Mesendoderm (in vitro differentiated cells): ENCODE data around the gene TNFSF11.

Experiments used
- DNase-seq: peaks from one replicate; pipeline ENCODE4 v3.0.0; 2013
- H2AK5ac ChIP-seq: 2 replicates; pipeline ENCODE4 v1.6.1; 2013; ENCODE audit warnings: low read length, inconsistent platforms
- H2BK120ac ChIP-seq: 2 replicates; pipeline ENCODE4 v1.6.1; 2013; ENCODE audit warnings: low read depth, mild to moderate bottlenecking, low read length, moderate library complexity, mixed read lengths
- H2BK15ac ChIP-seq: replicated peaks from 2 replicates; pipeline ENCODE4 v1.6.1; 2013; ENCODE audit warnings: low read depth, mild to moderate bottlenecking, moderate library complexity
- H2BK5ac ChIP-seq: 2 replicates; pipeline ENCODE4 v1.6.1; 2013; ENCODE audit warnings: low read length, inconsistent platforms
- H3K18ac ChIP-seq: 2 replicates; pipeline ENCODE4 v1.6.1; 2013; ENCODE audit warnings: mild to moderate bottlenecking, low read length, mixed read lengths
- H3K23ac ChIP-seq: one replicate; pipeline ENCODE4 v1.6.1; 2013; ENCODE audit warnings: low read length
- H3K27ac ChIP-seq: 2 replicates; pipeline ENCODE4 v1.5.1; 2013; ENCODE audit warnings: low read depth, mild to moderate bottlenecking, inconsistent platforms, low read length, moderate library complexity
- H3K27me3 ChIP-seq: 2 replicates; pipeline ENCODE4 v1.6.1; 2013; ENCODE audit warnings: low read length, control low read depth, mild to moderate bottlenecking, inconsistent platforms; ENCODE audit not compliant: insufficient read depth, poor library complexity
- H3K36me3 ChIP-seq: 2 replicates; pipeline ENCODE4 v1.6.1; 2013; ENCODE audit warnings: low read length, inconsistent platforms; ENCODE audit not compliant: control insufficient read depth, insufficient read depth
- H3K4ac ChIP-seq: one replicate; pipeline ENCODE4 v1.6.1; 2013; ENCODE audit warnings: low read depth, mild to moderate bottlenecking, low read length, moderate library complexity
- H3K4me1 ChIP-seq: 2 replicates; pipeline ENCODE4 v1.6.1; 2013; ENCODE audit warnings: low read depth, low read length, inconsistent platforms; ENCODE audit not compliant: control insufficient read depth
- H3K4me2 ChIP-seq: 2 replicates; pipeline ENCODE4 v1.6.1; 2013; ENCODE audit warnings: low read length
- H3K4me3 ChIP-seq: 2 replicates; pipeline ENCODE4 v1.5.1; 2013; ENCODE audit warnings: mild to moderate bottlenecking, low read length
- H3K56ac ChIP-seq: one replicate; pipeline ENCODE4 v1.6.1; 2013; ENCODE audit warnings: low read length
- H3K79me1 ChIP-seq: 2 replicates; pipeline ENCODE4 v1.6.1; 2013; ENCODE audit warnings: low read length, inconsistent platforms
- H3K79me2 ChIP-seq: 2 replicates; pipeline ENCODE4 v1.6.1; 2013; ENCODE audit warnings: mild to moderate bottlenecking, low read length; ENCODE audit not compliant: control insufficient read depth, insufficient read depth
- H3K9ac ChIP-seq: 2 replicates; pipeline ENCODE4 v1.6.1; 2013; ENCODE audit warnings: low read length, inconsistent platforms
- H4K5ac ChIP-seq: one replicate; pipeline ENCODE4 v1.6.1; 2013; ENCODE audit warnings: low read length
- H4K8ac ChIP-seq: one replicate; pipeline ENCODE4 v1.6.1; 2013; ENCODE audit warnings: low read depth, mild to moderate bottlenecking, control low read depth, low read length, moderate library complexity
- WGBS: extraction: QIAGEN DNeasy Blood & Tissue Kit; methylation state at CpG from one replicate; pipeline ENCODE4 v1.1.7; 2013; ENCODE audit warnings: low lambda C conversion rate, missing lambda C conversion rate; ENCODE audit not compliant: insufficient coverage; ENCODE audit errors: extremely low coverage; 5-methylcytosine and 5-hydroxymethylcytosine counted together

Gene TNFSF11

DNA sequence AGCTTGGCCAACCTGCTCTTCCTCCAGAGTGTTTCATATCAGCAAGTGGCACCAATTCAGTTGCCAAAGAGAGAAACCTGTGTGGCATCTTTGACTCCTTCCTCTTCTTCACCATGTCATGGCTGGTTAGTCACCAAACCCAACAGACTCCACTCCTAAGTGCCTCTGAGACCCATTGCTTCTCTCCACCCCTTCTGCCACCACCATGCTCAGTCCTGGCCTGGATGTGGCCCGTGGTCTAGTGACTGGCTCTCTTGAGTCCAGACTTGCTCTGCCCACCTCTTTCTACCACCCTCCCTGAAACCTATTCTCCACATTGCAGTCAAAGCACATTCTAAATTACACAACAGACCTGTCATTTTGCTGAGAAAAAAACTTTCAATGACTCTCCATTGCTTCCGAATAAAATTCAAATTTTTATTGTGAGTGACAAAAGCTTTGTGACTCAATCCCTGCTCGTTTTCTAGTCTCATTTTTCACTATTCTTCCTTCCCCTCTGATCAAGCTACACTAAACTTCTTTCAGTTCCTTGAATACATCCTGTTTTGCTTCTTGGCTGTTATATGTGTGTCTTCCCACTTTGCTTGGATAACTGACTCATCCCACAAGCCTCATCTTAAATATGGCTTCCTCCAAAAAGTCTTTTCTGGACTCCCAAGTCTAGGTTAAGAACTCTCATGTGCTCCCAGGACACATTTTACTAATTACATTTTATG lies 12.0 kb upstream of the TNFSF11 start:
- Histone ChIP-seq H3K79me2 (no peaks in the 10 kb centered on the region), H3K27ac (no peak overlapping the region), H3K4me2 (no peak overlapping the region), H3K27me3 (no peaks in the 10 kb centered on the region), H2BK120ac (no peak overlapping the region), H3K9ac (no peak overlapping the region), H3K36me3 (no peaks in the 10 kb centered on the region), H2BK5ac (no peak overlapping the region), H3K4me1 (no peaks in the 10 kb centered on the region), H3K23ac (no peak overlapping the region), H4K5ac (no peak overlapping the region), H3K18ac (no peak overlapping the region), H3K79me1 (no peaks in the 10 kb centered on the region), H4K8ac (no peak overlapping the region), H2BK15ac (no peak overlapping the region), H2AK5ac (no peak overlapping the region), H3K56ac (no peak overlapping the region), H3K4ac (no peak overlapping the region), H3K4me3 (no peak overlapping the region)
- DNase-seq: no peak
- whole genome bisulfite sequencing: no CpG with 5 or more reads among the region's 3 CpGs

DNA sequence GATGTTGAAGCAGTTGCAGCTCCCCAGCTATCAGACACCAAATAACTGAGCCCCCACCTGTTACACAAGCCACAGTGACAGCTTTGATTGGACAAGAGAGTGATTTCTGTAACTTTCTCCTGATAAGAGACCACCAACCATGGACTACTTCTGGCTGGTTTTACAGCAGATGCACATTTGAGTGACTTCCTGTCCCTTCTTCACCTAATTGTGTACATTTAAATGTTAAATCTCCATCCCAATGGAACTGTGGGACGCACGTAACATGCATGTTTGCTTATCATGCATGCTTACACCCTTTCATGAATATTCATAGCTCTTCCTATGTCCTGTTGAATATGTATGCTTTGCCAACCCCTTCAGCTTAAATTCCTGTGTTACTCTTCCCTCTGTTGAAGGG lies 6.0 kb upstream of the TNFSF11 start:
- H3K23ac ChIP-seq: no peak overlapping the region
- no peak overlapping the region for H2AK5ac ChIP-seq
- WGBS: no CpG with 5 or more reads among the region's 2 CpGs
- H2BK15ac ChIP-seq: no peak overlapping the region
- no peak overlapping the region for H2BK5ac ChIP-seq
- H3K27ac ChIP-seq: no peak overlapping the region
- H3K56ac ChIP-seq: no peak overlapping the region
- H2BK120ac ChIP-seq: no peak overlapping the region
- no peak overlapping the region for H3K18ac ChIP-seq
- H3K27me3 ChIP-seq: no peaks in the 10 kb centered on the region
- H3K79me2 ChIP-seq: no peaks in the 10 kb centered on the region
- H3K4me2 ChIP-seq: no peak overlapping the region
- H3K36me3 ChIP-seq: no peaks in the 10 kb centered on the region
- no peak overlapping the region for H3K9ac ChIP-seq
- H3K79me1 ChIP-seq: no peaks in the 10 kb centered on the region
- H3K4me3 ChIP-seq: no peak overlapping the region
- H4K5ac ChIP-seq: no peak overlapping the region
- peaks cover 2% of the 10 kb centered on the region for H3K4me1 ChIP-seq
- H3K4ac ChIP-seq: no peak overlapping the region
- DNase-seq: peak; percentile 13
- H4K8ac ChIP-seq: no peak overlapping the region

DNA sequence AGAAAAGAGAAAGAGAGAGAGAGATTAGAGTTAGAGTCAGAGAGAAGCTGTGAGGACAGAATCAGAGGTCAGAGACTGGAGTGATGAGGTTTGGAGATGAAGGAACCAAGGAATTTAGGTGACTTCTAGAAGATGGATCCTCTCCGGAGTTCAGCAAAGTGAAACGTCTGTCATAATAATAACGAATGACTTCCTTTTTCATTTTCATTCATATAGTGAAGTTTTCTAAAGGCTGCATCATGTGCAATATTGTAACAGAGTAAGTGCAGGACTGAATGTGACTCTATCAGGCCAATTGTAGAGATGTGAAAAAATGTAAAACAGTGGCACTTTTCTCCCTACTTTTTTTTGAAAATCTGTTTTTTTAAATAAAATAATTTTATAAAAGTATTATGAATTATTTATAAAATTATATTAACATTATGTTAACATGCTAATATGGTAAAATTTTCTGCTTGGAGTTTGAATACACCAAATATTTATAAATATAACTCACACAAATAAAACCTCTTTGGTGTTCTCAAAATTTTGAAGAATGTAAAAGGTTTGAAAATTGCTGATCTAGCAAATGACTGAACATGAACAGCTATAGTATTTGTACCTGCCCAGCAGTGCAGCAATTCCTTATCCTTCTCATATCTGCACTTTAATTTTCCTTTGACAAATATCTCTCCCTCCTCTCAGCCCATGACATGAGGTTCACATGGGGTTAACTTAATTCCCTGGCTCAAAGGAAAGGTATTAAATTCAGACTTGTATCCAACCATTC lies 4.2 kb upstream of the TNFSF11 start:
- WGBS: no CpG with 5 or more reads among the region's 3 CpGs
- Histone ChIP-seq H3K9ac (no peak overlapping the region), H3K4me3 (no peak overlapping the region), H3K23ac (no peak overlapping the region), H2AK5ac (no peak overlapping the region), H3K36me3 (no peaks in the 10 kb centered on the region), H3K56ac (no peak overlapping the region), H2BK5ac (no peak overlapping the region), H2BK120ac (no peak overlapping the region), H3K4me2 (no peak overlapping the region), H2BK15ac (no peak overlapping the region), H4K8ac (no peak overlapping the region), H3K79me2 (no peaks in the 10 kb centered on the region), H4K5ac (no peak overlapping the region), H3K27me3 (no peaks in the 10 kb centered on the region), H3K79me1 (no peaks in the 10 kb centered on the region), H3K4ac (no peak overlapping the region), H3K18ac (no peak overlapping the region), H3K4me1 (peaks cover 2% of the 10 kb centered on the region), H3K27ac (no peak overlapping the region)
- DNase-seq: no peak

DNA sequence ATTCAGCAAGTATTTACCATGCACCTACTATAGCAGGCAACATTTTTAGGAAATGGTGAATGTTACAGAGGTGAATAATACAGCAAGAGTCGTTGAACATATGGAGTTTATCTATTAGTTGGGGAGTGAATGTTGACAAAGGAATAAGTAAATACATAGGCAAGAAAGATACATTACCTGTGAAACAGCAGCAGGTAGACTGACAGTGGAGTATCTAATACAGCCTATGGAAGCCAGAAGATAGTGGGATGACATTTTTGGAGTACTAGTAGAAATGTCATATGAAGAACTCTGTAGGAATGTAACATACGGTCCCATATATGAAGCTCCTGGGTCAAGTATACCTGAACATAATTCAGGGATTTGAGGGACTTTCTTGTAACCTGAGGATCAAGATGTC lies 2.1 kb upstream of the TNFSF11 start:
- Histone ChIP-seq H3K23ac (no peak overlapping the region), H3K79me2 (no peaks in the 10 kb centered on the region), H4K8ac (no peak overlapping the region), H3K4ac (no peak overlapping the region), H3K27ac (no peak overlapping the region), H2BK5ac (no peak overlapping the region), H3K4me2 (no peak overlapping the region), H3K4me1 (peaks cover 2% of the 10 kb centered on the region), H2BK15ac (no peak overlapping the region), H2BK120ac (no peak overlapping the region), H3K56ac (no peak overlapping the region), H3K36me3 (no peaks in the 10 kb centered on the region), H3K18ac (no peak overlapping the region), H3K27me3 (peaks cover 2% of the 10 kb centered on the region), H4K5ac (no peak overlapping the region), H2AK5ac (no peak overlapping the region), H3K79me1 (no peaks in the 10 kb centered on the region), H3K4me3 (no peak overlapping the region), H3K9ac (no peak overlapping the region)
- WGBS: no CpG with 5 or more reads among the region's 2 CpGs
- no peak for DNase-seq

DNA sequence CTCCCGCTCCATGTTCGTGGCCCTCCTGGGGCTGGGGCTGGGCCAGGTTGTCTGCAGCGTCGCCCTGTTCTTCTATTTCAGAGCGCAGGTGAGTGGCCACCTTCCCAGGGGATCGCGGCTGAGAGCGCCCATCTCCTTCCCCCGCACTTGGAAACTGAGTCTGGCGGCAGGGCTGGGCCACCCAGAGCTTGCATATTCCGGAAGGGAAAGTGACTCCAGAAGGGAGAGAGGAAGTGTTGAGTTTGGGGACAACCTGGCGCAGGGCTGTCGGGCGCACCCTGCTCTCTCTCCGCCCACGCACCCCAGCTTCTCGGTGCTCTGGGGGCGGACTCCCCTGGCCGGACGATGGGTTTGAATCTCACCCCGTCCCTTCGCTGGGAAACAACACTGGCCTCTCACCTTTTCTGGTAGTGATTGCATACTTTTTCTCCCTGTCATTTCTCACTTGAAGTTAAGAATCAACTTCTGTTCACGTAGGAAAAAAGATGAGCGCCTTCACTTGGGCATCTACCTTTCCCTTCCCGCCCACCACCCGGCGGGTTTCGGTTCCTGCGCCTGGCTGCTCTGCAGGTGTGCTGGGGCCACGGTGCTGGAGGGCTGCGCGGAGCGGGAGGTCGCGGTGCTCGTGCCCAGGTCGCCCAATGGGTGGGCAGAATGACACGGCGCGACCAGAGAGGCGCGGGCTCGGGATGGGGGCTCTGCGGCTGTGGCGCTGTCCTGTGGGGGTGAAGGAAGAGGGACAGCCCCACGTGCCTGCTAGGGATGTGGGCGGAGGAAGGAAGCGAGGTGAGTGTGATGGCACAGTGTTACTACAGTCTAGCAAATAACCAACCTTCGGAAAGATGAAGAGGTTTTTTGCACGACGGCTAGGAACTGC lies 721 bp downstream of the TNFSF11 start:
- Histone ChIP-seq H4K8ac (no peak overlapping the region), H3K4me2 (peak overlapping the region; percentile 78), H2BK15ac (no peak overlapping the region), H3K18ac (no peak overlapping the region), H3K4me3 (peak overlapping the region; percentile 49), H3K9ac (peak overlapping the region; percentile 31), H2BK5ac (no peak overlapping the region), H3K4ac (no peak overlapping the region), H3K36me3 (no peaks in the 10 kb centered on the region), H3K56ac (peak overlapping the region; percentile 62), H3K23ac (peak overlapping the region; percentile 6), H3K27ac (no peak overlapping the region), H3K27me3 (peaks cover 2% of the 10 kb centered on the region), H3K79me1 (no peaks in the 10 kb centered on the region), H2BK120ac (no peak overlapping the region), H3K4me1 (no peaks in the 10 kb centered on the region), H3K79me2 (no peaks in the 10 kb centered on the region), H4K5ac (no peak overlapping the region), H2AK5ac (no peak overlapping the region)
- WGBS: no CpG with 5 or more reads among the region's 51 CpGs
- DNase-seq: peak; percentile 13
